GM12878 (cell line): Measurements from ENCODE around the gene MXI1.

Experiments used
- CEBPB ChIP-seq, 2 experiments: fragments of 150-350 bp in 1 of 2; IDR thresholded peaks; 2 replicates each; pipeline ENCODE4 v1.6.1; 2012 to 2014; ENCODE audit warnings: low read depth in 2 of 2, low read length in 2 of 2, borderline replicate concordance in 1 of 2, inconsistent platforms in 1 of 2
- FOXM1 ChIP-seq: IDR thresholded peaks from 2 replicates; pipeline ENCODE4 v1.6.1; 2012; ENCODE audit warnings: low read depth, mild to moderate bottlenecking, inconsistent platforms, low read length, moderate library complexity
- POLR2A ChIP-seq: IDR thresholded peaks from 2 replicates; pipeline ENCODE4 v1.6.1; 2011; ENCODE audit warnings: low read depth, mild to moderate bottlenecking, low read length
- SMAD5 ChIP-seq: IDR thresholded peaks from 2 replicates; pipeline ENCODE4 v1.6.1; 2016; ENCODE audit warnings: antibody characterized with exemption, low read depth
- SUZ12 ChIP-seq: fragments of 200-600 bp; sonication (generic); IDR thresholded peaks from one replicate; pipeline ENCODE4 v1.6.1; 2018; ENCODE audit warnings: antibody characterized with exemption, mild to moderate bottlenecking; ENCODE audit not compliant: unreplicated experiment
- YY1 ChIP-seq: IDR thresholded peaks from 2 replicates; pipeline ENCODE4 v1.6.1; 2011; ENCODE audit warnings: low read depth, mild to moderate bottlenecking, low read length
- TF ChIP-seq, protein P1 (sequence below), 3 experiments: IDR thresholded peaks in 2 of 3; conservative IDR thresholded peaks in 1 of 3; 2 replicates each; pipeline ENCODE4 v1.5.1; 2011; ENCODE audit warnings: low read depth in 3 of 3, low read length in 3 of 3, mild to moderate bottlenecking in 3 of 3, control low read depth in 2 of 3, moderate library complexity in 2 of 3, inconsistent platforms in 1 of 3, mixed read lengths in 1 of 3; ENCODE audit not compliant: control insufficient read depth in 2 of 3, insufficient read depth in 1 of 3; ENCODE audit errors: extremely low read depth in 1 of 3
- TF ChIP-seq, protein P2 (sequence below): fragments of 450-650 bp; IDR thresholded peaks from 2 replicates; pipeline ENCODE4 v1.6.1; 2014; ENCODE audit warnings: mild to moderate bottlenecking
- TF ChIP-seq, protein P3 (sequence below): IDR thresholded peaks from 2 replicates; pipeline ENCODE4 v1.6.1; 2012; ENCODE audit warnings: low read depth, low read length, improper control_type of control experiment
- TF ChIP-seq, protein P4 (sequence below): IDR thresholded peaks from 2 replicates; pipeline ENCODE4 v1.6.1; 2012; ENCODE audit warnings: mild to moderate bottlenecking, low read depth, low read length

DNA sequence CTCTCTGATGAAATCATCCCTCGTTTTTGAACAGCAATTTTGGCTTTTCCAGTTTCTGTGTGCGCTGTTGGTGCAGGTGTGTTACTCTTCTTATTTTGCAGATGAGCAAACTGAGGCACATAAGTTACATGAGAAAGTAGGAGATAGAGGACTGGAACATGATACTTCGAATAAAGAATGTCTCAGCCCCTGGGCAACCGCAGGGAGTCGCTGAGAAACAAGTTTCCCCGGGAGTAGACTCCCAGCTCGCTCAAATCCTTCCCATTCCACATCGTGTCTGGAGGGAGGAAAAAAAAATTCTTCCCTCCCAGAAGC, 18.0 kb downstream of the MXI1 start:
- no peak for TF ChIP-seq POLR2A
- TF ChIP-seq YY1, result no peak
- TF ChIP-seq, protein P1, sequence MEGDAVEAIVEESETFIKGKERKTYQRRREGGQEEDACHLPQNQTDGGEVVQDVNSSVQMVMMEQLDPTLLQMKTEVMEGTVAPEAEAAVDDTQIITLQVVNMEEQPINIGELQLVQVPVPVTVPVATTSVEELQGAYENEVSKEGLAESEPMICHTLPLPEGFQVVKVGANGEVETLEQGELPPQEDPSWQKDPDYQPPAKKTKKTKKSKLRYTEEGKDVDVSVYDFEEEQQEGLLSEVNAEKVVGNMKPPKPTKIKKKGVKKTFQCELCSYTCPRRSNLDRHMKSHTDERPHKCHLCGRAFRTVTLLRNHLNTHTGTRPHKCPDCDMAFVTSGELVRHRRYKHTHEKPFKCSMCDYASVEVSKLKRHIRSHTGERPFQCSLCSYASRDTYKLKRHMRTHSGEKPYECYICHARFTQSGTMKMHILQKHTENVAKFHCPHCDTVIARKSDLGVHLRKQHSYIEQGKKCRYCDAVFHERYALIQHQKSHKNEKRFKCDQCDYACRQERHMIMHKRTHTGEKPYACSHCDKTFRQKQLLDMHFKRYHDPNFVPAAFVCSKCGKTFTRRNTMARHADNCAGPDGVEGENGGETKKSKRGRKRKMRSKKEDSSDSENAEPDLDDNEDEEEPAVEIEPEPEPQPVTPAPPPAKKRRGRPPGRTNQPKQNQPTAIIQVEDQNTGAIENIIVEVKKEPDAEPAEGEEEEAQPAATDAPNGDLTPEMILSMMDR (IDR thresholded peaks at IDR 0.05 in 2 of 3, conservative IDR thresholded peaks at IDR 0.05 in 1 of 3; ENCODE audit: control insufficient read depth in 2 of 3, extremely low read depth in 1 of 3, insufficient read depth in 1 of 3, low read depth in 3 of 3, low read length in 3 of 3), result no peak
- TF ChIP-seq, protein P2, sequence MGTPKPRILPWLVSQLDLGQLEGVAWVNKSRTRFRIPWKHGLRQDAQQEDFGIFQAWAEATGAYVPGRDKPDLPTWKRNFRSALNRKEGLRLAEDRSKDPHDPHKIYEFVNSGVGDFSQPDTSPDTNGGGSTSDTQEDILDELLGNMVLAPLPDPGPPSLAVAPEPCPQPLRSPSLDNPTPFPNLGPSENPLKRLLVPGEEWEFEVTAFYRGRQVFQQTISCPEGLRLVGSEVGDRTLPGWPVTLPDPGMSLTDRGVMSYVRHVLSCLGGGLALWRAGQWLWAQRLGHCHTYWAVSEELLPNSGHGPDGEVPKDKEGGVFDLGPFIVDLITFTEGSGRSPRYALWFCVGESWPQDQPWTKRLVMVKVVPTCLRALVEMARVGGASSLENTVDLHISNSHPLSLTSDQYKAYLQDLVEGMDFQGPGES, result no peak
- TF ChIP-seq, protein P3, sequence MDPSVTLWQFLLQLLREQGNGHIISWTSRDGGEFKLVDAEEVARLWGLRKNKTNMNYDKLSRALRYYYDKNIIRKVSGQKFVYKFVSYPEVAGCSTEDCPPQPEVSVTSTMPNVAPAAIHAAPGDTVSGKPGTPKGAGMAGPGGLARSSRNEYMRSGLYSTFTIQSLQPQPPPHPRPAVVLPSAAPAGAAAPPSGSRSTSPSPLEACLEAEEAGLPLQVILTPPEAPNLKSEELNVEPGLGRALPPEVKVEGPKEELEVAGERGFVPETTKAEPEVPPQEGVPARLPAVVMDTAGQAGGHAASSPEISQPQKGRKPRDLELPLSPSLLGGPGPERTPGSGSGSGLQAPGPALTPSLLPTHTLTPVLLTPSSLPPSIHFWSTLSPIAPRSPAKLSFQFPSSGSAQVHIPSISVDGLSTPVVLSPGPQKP, result no peak
- TF ChIP-seq FOXM1, result no peak
- TF ChIP-seq, protein P4, sequence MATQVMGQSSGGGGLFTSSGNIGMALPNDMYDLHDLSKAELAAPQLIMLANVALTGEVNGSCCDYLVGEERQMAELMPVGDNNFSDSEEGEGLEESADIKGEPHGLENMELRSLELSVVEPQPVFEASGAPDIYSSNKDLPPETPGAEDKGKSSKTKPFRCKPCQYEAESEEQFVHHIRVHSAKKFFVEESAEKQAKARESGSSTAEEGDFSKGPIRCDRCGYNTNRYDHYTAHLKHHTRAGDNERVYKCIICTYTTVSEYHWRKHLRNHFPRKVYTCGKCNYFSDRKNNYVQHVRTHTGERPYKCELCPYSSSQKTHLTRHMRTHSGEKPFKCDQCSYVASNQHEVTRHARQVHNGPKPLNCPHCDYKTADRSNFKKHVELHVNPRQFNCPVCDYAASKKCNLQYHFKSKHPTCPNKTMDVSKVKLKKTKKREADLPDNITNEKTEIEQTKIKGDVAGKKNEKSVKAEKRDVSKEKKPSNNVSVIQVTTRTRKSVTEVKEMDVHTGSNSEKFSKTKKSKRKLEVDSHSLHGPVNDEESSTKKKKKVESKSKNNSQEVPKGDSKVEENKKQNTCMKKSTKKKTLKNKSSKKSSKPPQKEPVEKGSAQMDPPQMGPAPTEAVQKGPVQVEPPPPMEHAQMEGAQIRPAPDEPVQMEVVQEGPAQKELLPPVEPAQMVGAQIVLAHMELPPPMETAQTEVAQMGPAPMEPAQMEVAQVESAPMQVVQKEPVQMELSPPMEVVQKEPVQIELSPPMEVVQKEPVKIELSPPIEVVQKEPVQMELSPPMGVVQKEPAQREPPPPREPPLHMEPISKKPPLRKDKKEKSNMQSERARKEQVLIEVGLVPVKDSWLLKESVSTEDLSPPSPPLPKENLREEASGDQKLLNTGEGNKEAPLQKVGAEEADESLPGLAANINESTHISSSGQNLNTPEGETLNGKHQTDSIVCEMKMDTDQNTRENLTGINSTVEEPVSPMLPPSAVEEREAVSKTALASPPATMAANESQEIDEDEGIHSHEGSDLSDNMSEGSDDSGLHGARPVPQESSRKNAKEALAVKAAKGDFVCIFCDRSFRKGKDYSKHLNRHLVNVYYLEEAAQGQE, result no peak
- no peak for TF ChIP-seq SMAD5
- no peak for TF ChIP-seq SUZ12
- TF ChIP-seq CEBPB (IDR thresholded peaks at IDR 0.05; ENCODE audit: borderline replicate concordance in 1 of 2, low read depth in 2 of 2, low read length in 2 of 2), result no peak
